Activated T-cell treated with anti-CD3 and anti-CD28 coated beads, Interleukin-2, amount 50 U/mL, for 24 hours (primary cell): ENCODE data around the gene KMT2A.
A peak's percentile ranks its signal among the peaks of the same experiment; 100 is the strongest.
"Not testable (repeated sequence)": the region's sequence is repeated elsewhere in the genome, so short reads cannot be mapped to it uniquely, and the experiment has no call there.

Experiments used
- DNase-seq: peaks from one replicate; pipeline ENCODE4 v3.0.0-alpha.2; 2020
- H3K27ac Mint-ChIP-seq: 2 replicates; pipeline ENCODE4 v1.8.0; 2020; ENCODE audit warnings: mild to moderate bottlenecking, mixed read lengths
- H3K27me3 Mint-ChIP-seq: 2 replicates; pipeline ENCODE4 v1.8.0; 2020; ENCODE audit warnings: mixed read lengths
- H3K36me3 Mint-ChIP-seq: 2 replicates; pipeline ENCODE4 v1.8.0; 2020; ENCODE audit warnings: low read depth, mixed read lengths
- H3K4me1 Mint-ChIP-seq: 2 replicates; pipeline ENCODE4 v1.8.0; 2020; ENCODE audit warnings: low read depth, mixed read lengths
- H3K4me3 Mint-ChIP-seq: 2 replicates; pipeline ENCODE4 v1.8.0; 2020; ENCODE audit warnings: mild to moderate bottlenecking, moderate library complexity, mixed read lengths
- H3K9me3 Mint-ChIP-seq: 2 replicates; pipeline ENCODE4 v1.8.0; 2020; ENCODE audit warnings: mixed read lengths

KMT2A gene

DNA sequence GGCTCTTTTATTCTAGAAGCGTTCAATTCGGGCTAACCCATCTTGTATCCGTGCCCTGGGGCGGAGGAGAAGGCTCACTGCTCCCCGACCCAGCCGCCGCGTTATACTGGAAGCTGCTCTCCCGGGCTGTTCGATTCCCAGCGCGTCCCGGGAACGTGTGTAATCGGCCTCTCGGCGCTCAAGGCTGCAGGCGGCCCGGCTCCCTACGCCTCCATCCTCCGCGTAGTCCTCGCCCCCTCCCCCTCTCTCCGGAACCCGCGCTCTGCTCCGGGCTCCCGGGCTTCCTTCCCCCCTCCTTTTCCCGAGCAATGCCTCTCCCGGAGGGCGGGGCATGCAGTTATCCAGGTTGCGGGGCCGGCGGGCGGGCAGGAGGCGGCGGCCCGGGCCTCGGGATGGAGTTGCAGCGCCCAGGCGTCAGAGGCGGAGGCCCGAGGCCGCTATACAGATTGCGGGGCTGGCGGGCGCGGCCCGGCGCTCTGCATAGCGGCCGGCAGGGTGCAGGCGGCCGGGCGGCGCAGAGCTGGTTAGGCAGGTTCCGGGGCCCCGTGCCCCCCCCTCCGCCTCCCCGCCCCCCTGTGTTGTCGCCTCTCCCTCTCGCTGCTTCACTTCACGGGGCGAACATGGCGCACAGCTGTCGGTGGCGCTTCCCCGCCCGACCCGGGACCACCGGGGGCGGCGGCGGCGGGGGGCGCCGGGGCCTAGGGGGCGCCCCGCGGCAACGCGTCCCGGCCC lies at the start of gene KMT2A:
Gene KMT2A (plus strand): TSS at position 600 of the 732 bp plus-strand sequence. CDS start 21 bp downstream, at position 621.
- Mint-ChIP-seq H3K27me3 (no peaks in the 10 kb centered on the region), H3K36me3 (peaks cover 35% of the 10 kb centered on the region), H3K27ac (peak within 1 kb of the TSS; percentile 97), H3K4me3 (peak within 1 kb of the TSS; percentile 96), H3K4me1 (peaks cover 45% of the 10 kb centered on the region), H3K9me3 (no peaks in the 10 kb centered on the region)
- DNase-seq: peak; percentile 99

DNA sequence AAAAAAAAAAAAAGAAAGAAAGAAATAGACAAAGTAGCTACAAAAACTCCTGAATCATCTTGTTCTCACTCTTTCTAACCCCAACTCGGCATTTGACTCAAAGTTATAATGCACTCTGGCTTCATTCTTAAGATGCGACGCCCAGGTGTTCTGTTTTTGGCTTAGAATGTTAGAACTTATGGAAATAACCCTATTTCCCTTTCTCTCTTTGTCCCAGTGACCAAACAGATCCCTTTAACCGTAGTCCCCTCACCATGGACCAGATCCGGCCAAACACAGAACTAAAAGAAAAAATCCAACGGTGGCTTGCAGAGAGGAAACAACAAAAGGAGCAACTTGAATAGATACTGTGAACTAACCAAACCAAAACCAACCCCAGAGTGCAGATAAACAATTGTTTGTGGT lies 40.2 kb upstream of the KMT2A start:
- no peak for DNase-seq
- Mint-ChIP-seq H3K36me3 (peaks cover 90% of the 10 kb centered on the region), H3K4me1 (peaks cover 51% of the 10 kb centered on the region)

DNA sequence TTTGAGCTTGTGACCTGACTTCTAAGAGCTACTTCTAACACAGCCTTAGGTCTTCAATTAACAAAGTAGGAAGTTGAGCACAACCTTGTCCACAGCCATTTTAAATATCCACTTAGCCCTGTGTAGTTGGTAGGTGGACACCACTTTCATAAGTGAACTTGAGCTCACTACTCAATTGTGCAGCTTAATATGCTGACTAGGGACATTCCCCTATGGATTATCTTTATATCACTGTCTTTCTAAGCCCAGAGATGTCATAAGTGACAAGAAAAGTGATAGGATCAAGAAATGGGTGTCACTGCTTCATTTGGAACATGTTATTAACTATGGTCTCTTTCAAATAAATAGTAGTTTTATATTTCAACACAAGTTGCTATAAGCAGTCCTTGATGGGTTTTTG lies 38.8 kb upstream of the KMT2A start:
- no peaks in the 10 kb centered on the region for H3K27me3 Mint-ChIP-seq
- H3K4me1 Mint-ChIP-seq: peaks cover 56% of the 10 kb centered on the region
- peak overlapping the region; percentile 99 for H3K27ac Mint-ChIP-seq
- H3K36me3 Mint-ChIP-seq: peaks cover 91% of the 10 kb centered on the region
- H3K9me3 Mint-ChIP-seq: no peaks in the 10 kb centered on the region
- no peak overlapping the region for H3K4me3 Mint-ChIP-seq
- DNase-seq: no peak

More for the DNA sequence above, 40.2 kb upstream of the KMT2A start:
- peak overlapping the region; percentile 92 for H3K27ac Mint-ChIP-seq
- no peaks in the 10 kb centered on the region for H3K27me3 Mint-ChIP-seq
- peak overlapping the region; percentile 6 for H3K4me3 Mint-ChIP-seq
- no peaks in the 10 kb centered on the region for H3K9me3 Mint-ChIP-seq

DNA sequence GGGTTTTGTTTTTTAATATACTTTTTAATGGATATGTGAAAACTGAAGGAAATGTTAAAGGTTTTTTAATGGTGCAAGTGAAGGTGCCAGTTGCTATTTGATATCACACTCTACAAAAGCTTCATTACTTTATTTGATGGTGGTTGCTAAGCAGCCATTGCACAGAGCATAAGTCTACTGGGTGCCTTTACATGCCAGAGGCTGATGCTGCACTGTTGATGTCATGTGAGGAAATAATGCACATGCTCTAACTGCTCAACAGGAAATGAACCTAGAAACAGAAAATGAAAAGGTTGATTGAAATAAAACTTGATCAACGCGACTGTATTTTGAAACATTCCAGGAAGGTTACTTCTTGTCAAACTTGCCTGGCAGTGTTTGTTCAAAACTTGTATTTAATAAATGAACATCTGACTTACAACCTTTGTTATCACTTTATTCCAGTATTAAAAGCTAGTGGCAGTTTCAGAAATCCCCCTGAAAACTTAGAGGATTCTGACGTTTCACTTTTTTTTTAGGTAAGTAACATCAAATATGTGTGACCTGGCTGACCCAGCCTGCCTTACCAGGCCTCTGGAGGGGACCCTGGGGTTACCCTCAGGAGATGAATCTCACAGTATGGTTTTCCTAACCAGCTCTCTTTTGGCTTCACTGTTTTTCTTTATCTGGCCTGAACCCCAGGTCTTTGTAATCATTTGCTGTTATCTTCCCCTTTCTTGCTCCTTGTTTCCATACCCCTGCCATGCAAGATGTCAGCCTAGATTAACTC lies 37.3 kb upstream of the KMT2A start:
- DNase-seq: no peak
- H3K27ac Mint-ChIP-seq: peak overlapping the region; percentile 99
- H3K4me3 Mint-ChIP-seq: peak overlapping the region; percentile 95
- peaks cover 87% of the 10 kb centered on the region for H3K36me3 Mint-ChIP-seq
- H3K9me3 Mint-ChIP-seq: no peaks in the 10 kb centered on the region
- no peaks in the 10 kb centered on the region for H3K27me3 Mint-ChIP-seq
- H3K4me1 Mint-ChIP-seq: peaks cover 66% of the 10 kb centered on the region

DNA sequence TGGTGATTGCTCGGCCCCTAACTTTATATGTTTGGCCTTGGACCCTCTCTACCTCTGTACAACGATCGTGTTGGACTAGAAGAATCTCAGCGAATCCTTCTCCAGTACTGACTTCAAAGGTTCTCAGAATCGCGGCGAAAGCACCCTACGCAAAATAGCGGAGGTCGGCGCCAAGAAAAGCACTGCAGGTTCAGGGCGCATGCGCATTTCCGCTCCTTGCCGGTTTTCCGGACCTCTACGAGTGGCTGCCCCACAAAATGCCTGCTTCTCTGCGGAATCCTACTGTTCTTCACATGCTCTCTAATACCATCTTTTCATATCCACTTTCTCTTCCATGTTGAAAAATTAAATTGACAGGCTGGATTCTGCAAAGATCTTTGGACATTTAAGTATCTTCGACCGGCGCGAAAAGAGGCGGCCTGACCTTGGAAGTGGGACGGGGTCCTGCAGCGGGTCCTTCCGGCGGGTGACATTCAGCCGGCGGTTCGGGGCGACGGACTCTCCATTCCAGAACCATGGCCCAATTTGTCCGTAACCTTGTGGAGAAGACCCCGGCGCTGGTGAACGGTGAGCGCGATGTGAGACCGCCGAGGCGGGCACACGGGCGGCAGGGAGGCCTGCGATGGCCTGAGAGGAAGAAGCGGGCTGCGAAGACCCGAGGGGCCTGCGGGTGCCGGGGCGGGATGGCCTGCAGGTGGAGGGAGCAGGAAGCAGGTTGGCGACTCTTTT lies 35.0 kb upstream of the KMT2A start, which contains the start of gene ATP5MG:
Gene ATP5MG (plus strand): TSS at position 456 of the 729 bp plus-strand sequence. CDS start 60 bp downstream, at position 516.
- peak within 1 kb of the TSS; percentile 95 for H3K4me3 Mint-ChIP-seq
- no peaks in the 10 kb centered on the region for H3K9me3 Mint-ChIP-seq
- H3K27me3 Mint-ChIP-seq: no peaks in the 10 kb centered on the region
- H3K4me1 Mint-ChIP-seq: peaks cover 74% of the 10 kb centered on the region
- peak; percentile 90 for DNase-seq
- peaks cover 91% of the 10 kb centered on the region for H3K36me3 Mint-ChIP-seq
- peak within 1 kb of the TSS; percentile 99 for H3K27ac Mint-ChIP-seq

DNA sequence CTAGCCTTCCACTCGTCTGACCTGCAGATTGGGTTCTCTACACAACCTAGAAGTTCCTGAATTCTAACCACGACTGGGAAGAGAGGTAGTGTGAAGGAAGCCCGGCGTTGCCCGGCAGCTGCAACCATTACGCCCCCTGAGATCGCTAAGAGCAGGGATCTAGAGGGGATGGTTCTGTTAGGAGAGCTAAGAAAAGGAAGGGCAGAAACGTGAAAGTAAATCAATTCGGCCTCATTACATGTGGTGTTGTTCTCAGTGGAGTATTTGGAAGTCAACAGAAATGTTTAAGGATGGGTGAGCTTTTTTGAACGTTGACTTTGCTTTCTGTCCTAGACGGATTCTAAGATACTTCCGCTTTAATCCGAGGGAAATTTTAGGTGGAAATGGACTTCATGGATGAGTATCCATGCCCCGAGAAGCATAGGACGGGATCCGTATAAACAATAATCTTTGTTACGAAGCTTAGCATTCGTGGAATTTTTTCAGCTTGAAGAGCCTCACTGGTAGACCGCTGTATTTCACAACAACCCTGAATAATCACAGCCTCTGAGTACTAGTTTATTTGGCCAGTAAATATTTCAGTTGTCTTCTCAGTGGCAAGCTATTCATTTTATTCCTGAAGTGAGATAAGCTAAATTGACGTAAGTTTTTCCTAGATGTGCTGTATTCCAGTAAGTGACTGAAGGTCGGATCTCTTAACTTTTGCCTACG lies 34.3 kb upstream of the KMT2A start:
- peaks cover 91% of the 10 kb centered on the region for H3K36me3 Mint-ChIP-seq
- H3K27me3 Mint-ChIP-seq: no peaks in the 10 kb centered on the region
- H3K4me1 Mint-ChIP-seq: peaks cover 75% of the 10 kb centered on the region
- no peaks in the 10 kb centered on the region for H3K9me3 Mint-ChIP-seq
- H3K4me3 Mint-ChIP-seq: peak overlapping the region; percentile 95
- H3K27ac Mint-ChIP-seq: peak overlapping the region; percentile 99
- no peak for DNase-seq

DNA sequence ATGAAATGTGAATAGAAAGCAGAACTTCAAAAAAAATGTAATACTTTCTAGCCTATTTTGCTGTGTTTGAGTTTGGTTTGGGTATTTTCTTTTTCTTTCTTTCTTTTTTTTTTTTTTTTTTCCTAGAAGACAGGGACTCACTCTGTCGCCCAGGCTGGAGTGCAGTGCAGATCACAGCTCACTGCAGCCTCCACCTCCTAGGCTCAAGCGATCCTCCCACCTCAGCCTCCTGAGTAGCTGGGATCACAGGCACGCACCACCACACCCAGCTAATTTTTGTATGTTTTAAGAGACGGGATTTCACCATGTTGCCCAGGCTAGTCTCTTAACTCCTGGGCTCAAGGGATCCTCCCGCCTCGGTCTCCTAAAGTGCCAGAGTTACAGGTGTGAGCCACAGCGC lies 33.7 kb upstream of the KMT2A start:
- not testable (repeated sequence) for H3K27me3 Mint-ChIP-seq, H3K9me3 Mint-ChIP-seq, DNase-seq
- H3K4me3 Mint-ChIP-seq: peak overlapping the region; percentile 95
- H3K36me3 Mint-ChIP-seq: peaks cover 91% of the 10 kb centered on the region
- peaks cover 72% of the 10 kb centered on the region for H3K4me1 Mint-ChIP-seq
- peak overlapping the region; percentile 99 for H3K27ac Mint-ChIP-seq

DNA sequence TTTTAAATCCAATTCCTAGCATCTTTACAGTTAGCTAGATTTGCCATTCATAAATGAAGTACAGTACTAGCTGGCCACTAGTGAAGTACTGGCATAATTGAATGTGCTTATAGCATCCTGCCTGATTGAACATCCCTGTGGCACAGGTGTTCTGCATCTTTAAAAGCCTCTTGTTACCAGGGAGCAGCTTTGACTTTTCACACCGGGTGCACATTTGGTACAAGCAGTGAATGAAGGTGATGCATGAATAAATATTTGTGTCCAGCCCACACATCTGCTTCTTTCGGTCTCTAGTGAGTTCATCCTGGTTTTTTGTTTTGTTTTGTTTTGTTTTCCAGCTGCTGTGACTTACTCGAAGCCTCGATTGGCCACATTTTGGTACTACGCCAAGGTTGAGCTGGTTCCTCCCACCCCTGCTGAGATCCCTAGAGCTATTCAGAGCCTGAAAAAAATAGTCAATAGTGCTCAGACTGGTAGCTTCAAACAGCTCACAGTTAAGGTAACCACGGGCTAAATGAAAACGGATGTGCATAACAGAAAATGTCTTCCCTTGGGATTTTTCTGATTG lies 29.6 kb upstream of the KMT2A start:
- Mint-ChIP-seq H3K9me3 (no peaks in the 10 kb centered on the region), H3K4me1 (peaks cover 50% of the 10 kb centered on the region), H3K4me3 (no peak overlapping the region), H3K27me3 (no peaks in the 10 kb centered on the region), H3K36me3 (peaks cover 87% of the 10 kb centered on the region), H3K27ac (peak overlapping the region; percentile 71)
- no peak for DNase-seq

DNA sequence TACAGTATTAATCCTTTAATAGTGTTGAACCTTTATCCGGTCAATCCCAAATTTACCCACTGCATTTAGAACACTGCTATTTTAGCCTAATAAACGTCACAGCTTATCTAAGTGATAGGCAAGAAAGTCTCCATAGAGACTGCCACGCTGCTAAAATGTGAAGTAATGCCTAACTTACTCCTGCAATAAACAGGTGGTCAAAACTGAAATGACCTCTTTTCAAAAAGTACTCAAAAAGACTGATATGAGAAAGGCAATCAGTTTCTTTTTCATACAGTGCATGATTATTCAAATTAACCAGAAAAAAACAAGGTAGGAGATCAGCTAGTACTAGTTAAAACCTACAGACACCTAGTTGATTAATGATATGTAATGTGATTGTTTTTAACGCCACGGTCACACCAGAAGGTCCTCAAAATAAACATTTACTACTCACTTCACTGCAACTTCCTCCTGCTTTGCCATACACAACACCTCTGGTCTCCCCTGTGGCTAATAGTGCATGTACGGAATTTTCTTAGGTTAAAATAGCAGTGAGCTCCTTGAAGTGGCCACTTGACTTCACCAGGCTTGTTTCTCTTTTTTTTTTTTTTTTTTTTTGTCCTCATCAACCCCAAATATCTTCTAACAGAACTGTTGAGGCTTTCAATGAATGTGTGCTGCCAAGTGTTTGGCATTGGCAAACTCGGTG lies 26.1 kb upstream of the KMT2A start:
- peaks cover 69% of the 10 kb centered on the region for H3K36me3 Mint-ChIP-seq
- no peaks in the 10 kb centered on the region for H3K9me3 Mint-ChIP-seq
- peaks cover 26% of the 10 kb centered on the region for H3K4me1 Mint-ChIP-seq
- no peak overlapping the region for H3K4me3 Mint-ChIP-seq
- no peak for DNase-seq
- H3K27me3 Mint-ChIP-seq: no peaks in the 10 kb centered on the region
- peak overlapping the region; percentile 30 for H3K27ac Mint-ChIP-seq

DNA sequence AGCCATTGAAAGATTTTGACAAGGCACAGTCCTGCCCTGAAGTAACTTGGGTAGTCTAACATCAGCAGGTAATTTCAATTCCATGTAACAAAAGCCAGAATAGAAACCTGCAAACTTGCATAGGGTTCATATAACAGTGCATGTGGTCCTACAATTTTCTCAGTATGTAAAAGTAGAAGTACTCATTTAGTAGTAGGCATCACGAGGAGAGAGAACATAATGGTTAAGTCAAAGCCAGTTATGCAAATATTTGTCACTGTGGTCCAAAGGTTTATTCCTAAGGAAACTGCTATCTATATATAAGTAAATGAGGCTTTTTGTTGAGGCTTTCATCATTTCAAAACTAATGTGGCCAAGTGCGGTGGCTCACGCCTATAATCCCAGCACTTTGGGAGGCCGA lies 24.8 kb upstream of the KMT2A start:
- Mint-ChIP-seq H3K4me3 (no peak overlapping the region), H3K36me3 (peaks cover 56% of the 10 kb centered on the region), H3K27ac (peak overlapping the region; percentile 13), H3K9me3 (no peaks in the 10 kb centered on the region), H3K4me1 (peaks cover 15% of the 10 kb centered on the region), H3K27me3 (no peaks in the 10 kb centered on the region)
- DNase-seq: no peak

DNA sequence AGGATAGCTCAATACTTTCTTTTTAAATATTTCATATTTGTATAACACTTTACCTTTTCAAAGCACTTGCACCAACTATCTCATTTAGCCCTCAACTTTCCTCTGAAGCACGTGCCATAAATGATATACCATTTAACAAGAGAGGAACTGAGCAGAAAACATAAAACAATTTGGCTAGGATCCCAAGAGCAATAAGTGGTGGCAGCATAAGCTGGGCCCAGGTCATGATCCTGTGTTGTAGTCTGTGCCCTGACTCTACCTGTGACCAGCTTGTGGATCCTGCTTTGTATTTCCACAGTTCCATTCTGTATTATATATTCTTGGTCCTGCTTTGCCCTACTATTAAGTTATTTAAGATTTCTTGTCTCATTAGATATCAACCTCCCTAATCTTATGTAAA lies 23.4 kb upstream of the KMT2A start:
- H3K36me3 Mint-ChIP-seq: peaks cover 42% of the 10 kb centered on the region
- no peak overlapping the region for H3K4me3 Mint-ChIP-seq
- no peak for DNase-seq
- H3K27me3 Mint-ChIP-seq: no peaks in the 10 kb centered on the region
- no peak overlapping the region for H3K27ac Mint-ChIP-seq
- H3K9me3 Mint-ChIP-seq: no peaks in the 10 kb centered on the region
- H3K4me1 Mint-ChIP-seq: peaks cover 10% of the 10 kb centered on the region

DNA sequence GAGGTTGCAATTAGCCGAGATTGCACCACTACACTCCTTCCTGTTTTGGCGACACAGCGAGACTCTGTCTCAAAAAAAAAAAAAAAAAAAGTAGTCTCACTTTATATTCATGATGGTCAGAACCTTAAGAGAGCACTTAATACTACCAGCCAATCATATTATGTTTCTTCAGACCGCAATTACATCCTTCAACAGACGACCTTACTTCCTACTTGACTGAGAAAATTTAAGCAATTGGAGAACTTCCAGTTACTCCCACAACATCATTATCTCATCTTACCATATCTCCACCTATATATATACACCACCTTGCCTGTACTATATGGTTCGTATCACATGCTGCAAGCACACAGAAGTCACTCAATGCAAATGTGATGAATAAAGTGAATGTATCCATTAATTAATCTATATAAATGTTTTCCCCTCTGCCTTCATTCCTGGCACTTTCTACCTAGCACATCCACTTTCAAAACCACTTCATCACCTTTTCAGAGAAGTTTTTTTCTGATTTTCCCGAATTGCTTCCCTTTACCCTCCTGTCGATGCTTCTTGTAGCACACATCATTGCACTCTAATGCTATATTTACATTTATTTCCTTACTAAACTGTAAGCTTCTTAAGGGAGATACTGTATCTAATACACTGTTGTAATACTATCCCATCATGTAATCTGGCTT lies 21.1 kb upstream of the KMT2A start:
- Mint-ChIP-seq H3K9me3 (no peaks in the 10 kb centered on the region), H3K27ac (no peak overlapping the region), H3K4me1 (peaks cover 2% of the 10 kb centered on the region), H3K36me3 (peaks cover 19% of the 10 kb centered on the region), H3K4me3 (no peak overlapping the region), H3K27me3 (no peaks in the 10 kb centered on the region)
- no peak for DNase-seq

DNA sequence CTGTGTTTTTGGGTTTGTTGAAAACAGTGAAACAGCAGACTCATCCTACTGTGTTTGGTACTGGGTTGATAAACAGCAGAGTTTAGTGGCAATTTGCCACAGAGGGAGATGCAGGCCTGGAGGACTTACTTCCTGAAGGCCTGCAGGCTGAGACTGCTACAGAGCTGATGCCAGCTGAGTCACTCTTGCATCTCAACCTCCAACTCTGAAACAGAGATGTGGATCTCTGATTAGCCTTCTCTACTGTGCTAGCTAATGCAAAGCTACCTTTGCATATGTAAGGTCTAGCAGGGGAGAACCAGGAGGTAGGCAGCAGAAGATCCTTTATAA lies 20.6 kb upstream of the KMT2A start:
- no peaks in the 10 kb centered on the region for H3K27me3 Mint-ChIP-seq
- peaks cover 2% of the 10 kb centered on the region for H3K4me1 Mint-ChIP-seq
- no peak overlapping the region for H3K27ac Mint-ChIP-seq
- DNase-seq: no peak
- no peaks in the 10 kb centered on the region for H3K9me3 Mint-ChIP-seq
- no peak overlapping the region for H3K4me3 Mint-ChIP-seq
- peaks cover 14% of the 10 kb centered on the region for H3K36me3 Mint-ChIP-seq
